ENCODE measurements around the gene NT5C1B.

NT5C1B gene

GRCh38 chr2:18544171-18544570, 45.2 kb downstream of the NT5C1B start:
- Histone ChIP-seq H3K36me3 (ENCODE audit: control insufficient read depth, insufficient read depth, low read length) (no peaks in the 10 kb centered on the region), H3K27ac (ENCODE audit: insufficient read depth, low read length, poor library complexity, severe bottlenecking) (no peak overlapping the region), H3K9me3 (ENCODE audit: control insufficient read depth, low read length) (no peaks in the 10 kb centered on the region), H3K4me1 (ENCODE audit: control insufficient read depth, insufficient read depth, low read length, poor library complexity, severe bottlenecking) (no peaks in the 10 kb centered on the region), H3K4me3 (ENCODE audit: insufficient read depth, low read depth, low read length, poor library complexity, severe bottlenecking) (no peak overlapping the region), H3K27me3 (replicated peaks; ENCODE audit: control insufficient read depth, insufficient read depth, low read length, poor library complexity, severe bottlenecking) (no peaks in the 10 kb centered on the region)
- no peak for DNase-seq

- no peaks in the 10 kb centered on the region for H3K4me1 ChIP-seq (ENCODE audit: control insufficient read depth, insufficient read depth, low read length, poor library complexity, severe bottlenecking)
- no peaks in the 10 kb centered on the region for H3K9me3 ChIP-seq (ENCODE audit: control insufficient read depth, low read length)
- H3K27ac ChIP-seq (ENCODE audit: insufficient read depth, low read length, poor library complexity, severe bottlenecking): no peak overlapping the region
- no peaks in the 10 kb centered on the region for H3K36me3 ChIP-seq (ENCODE audit: control insufficient read depth, insufficient read depth, low read length)
- no peak overlapping the region for H3K4me3 ChIP-seq (ENCODE audit: insufficient read depth, low read depth, low read length, poor library complexity, severe bottlenecking)
- no peak for DNase-seq
- H3K27me3 ChIP-seq (replicated peaks; ENCODE audit: control insufficient read depth, insufficient read depth, low read length, poor library complexity, severe bottlenecking): no peaks in the 10 kb centered on the region
These were observed 48.5 kb downstream of the NT5C1B start for GRCh38 chr2:18540872-18541271.

- no peaks in the 10 kb centered on the region for H3K36me3 ChIP-seq (ENCODE audit: control insufficient read depth, insufficient read depth, low read length)
- no peak for DNase-seq
- no peaks in the 10 kb centered on the region for H3K9me3 ChIP-seq (ENCODE audit: control insufficient read depth, low read length)
- no peak overlapping the region for H3K27ac ChIP-seq (ENCODE audit: insufficient read depth, low read length, poor library complexity, severe bottlenecking)
- no peaks in the 10 kb centered on the region for H3K4me1 ChIP-seq (ENCODE audit: control insufficient read depth, insufficient read depth, low read length, poor library complexity, severe bottlenecking)
- H3K27me3 ChIP-seq (replicated peaks; ENCODE audit: control insufficient read depth, insufficient read depth, low read length, poor library complexity, severe bottlenecking): no peaks in the 10 kb centered on the region
- H3K4me3 ChIP-seq (ENCODE audit: insufficient read depth, low read depth, low read length, poor library complexity, severe bottlenecking): no peak overlapping the region
These were observed 52.7 kb downstream of the NT5C1B start for GRCh38 chr2:18536697-18537096.

- H3K27ac ChIP-seq (ENCODE audit: insufficient read depth, low read length, poor library complexity, severe bottlenecking): no peak overlapping the region
- no peak for DNase-seq
- no peak overlapping the region for H3K4me3 ChIP-seq (ENCODE audit: insufficient read depth, low read depth, low read length, poor library complexity, severe bottlenecking)
- no peaks in the 10 kb centered on the region for H3K27me3 ChIP-seq (replicated peaks; ENCODE audit: control insufficient read depth, insufficient read depth, low read length, poor library complexity, severe bottlenecking)
- no peaks in the 10 kb centered on the region for H3K4me1 ChIP-seq (ENCODE audit: control insufficient read depth, insufficient read depth, low read length, poor library complexity, severe bottlenecking)
- no peaks in the 10 kb centered on the region for H3K9me3 ChIP-seq (ENCODE audit: control insufficient read depth, low read length)
- H3K36me3 ChIP-seq (ENCODE audit: control insufficient read depth, insufficient read depth, low read length): no peaks in the 10 kb centered on the region
These were observed 53.3 kb downstream of the NT5C1B start for GRCh38 chr2:18536100-18536499.

- no peak for DNase-seq
- no peaks in the 10 kb centered on the region for H3K36me3 ChIP-seq (ENCODE audit: control insufficient read depth, insufficient read depth, low read length)
- no peaks in the 10 kb centered on the region for H3K9me3 ChIP-seq (ENCODE audit: control insufficient read depth, low read length)
- no peak overlapping the region for H3K27ac ChIP-seq (ENCODE audit: insufficient read depth, low read length, poor library complexity, severe bottlenecking)
- H3K27me3 ChIP-seq (replicated peaks; ENCODE audit: control insufficient read depth, insufficient read depth, low read length, poor library complexity, severe bottlenecking): no peaks in the 10 kb centered on the region
- H3K4me3 ChIP-seq (ENCODE audit: insufficient read depth, low read depth, low read length, poor library complexity, severe bottlenecking): no peak overlapping the region
- H3K4me1 ChIP-seq (ENCODE audit: control insufficient read depth, insufficient read depth, low read length, poor library complexity, severe bottlenecking): no peaks in the 10 kb centered on the region
These were observed 58.2 kb downstream of the NT5C1B start for GRCh38 chr2:18531194-18531593.

GRCh38 chr2:18527822-18528221, 61.5 kb downstream of the NT5C1B start:
- Histone ChIP-seq H3K36me3 (ENCODE audit: control insufficient read depth, insufficient read depth, low read length) (no peaks in the 10 kb centered on the region), H3K27ac (ENCODE audit: insufficient read depth, low read length, poor library complexity, severe bottlenecking) (no peak overlapping the region), H3K4me3 (ENCODE audit: insufficient read depth, low read depth, low read length, poor library complexity, severe bottlenecking) (no peak overlapping the region), H3K9me3 (ENCODE audit: control insufficient read depth, low read length) (no peaks in the 10 kb centered on the region), H3K27me3 (replicated peaks; ENCODE audit: control insufficient read depth, insufficient read depth, low read length, poor library complexity, severe bottlenecking) (no peaks in the 10 kb centered on the region), H3K4me1 (ENCODE audit: control insufficient read depth, insufficient read depth, low read length, poor library complexity, severe bottlenecking) (no peaks in the 10 kb centered on the region)
- no peak for DNase-seq

GRCh38 chr2:18527326-18527725, 62.0 kb downstream of the NT5C1B start:
- Histone ChIP-seq H3K4me3 (ENCODE audit: insufficient read depth, low read depth, low read length, poor library complexity, severe bottlenecking) (no peak overlapping the region), H3K27me3 (replicated peaks; ENCODE audit: control insufficient read depth, insufficient read depth, low read length, poor library complexity, severe bottlenecking) (no peaks in the 10 kb centered on the region)
- no peak for DNase-seq

GRCh38 chr2:18526429-18526828, 62.9 kb downstream of the NT5C1B start:
- no peaks in the 10 kb centered on the region for H3K9me3 ChIP-seq (ENCODE audit: control insufficient read depth, low read length)
- H3K27ac ChIP-seq (ENCODE audit: insufficient read depth, low read length, poor library complexity, severe bottlenecking): no peak overlapping the region
- H3K27me3 ChIP-seq (replicated peaks; ENCODE audit: control insufficient read depth, insufficient read depth, low read length, poor library complexity, severe bottlenecking): no peaks in the 10 kb centered on the region
- H3K4me3 ChIP-seq (ENCODE audit: insufficient read depth, low read depth, low read length, poor library complexity, severe bottlenecking): no peak overlapping the region
- H3K4me1 ChIP-seq (ENCODE audit: control insufficient read depth, insufficient read depth, low read length, poor library complexity, severe bottlenecking): no peaks in the 10 kb centered on the region
- H3K36me3 ChIP-seq (ENCODE audit: control insufficient read depth, insufficient read depth, low read length): no peaks in the 10 kb centered on the region
- DNase-seq: no peak

More at GRCh38 chr2:18527326-18527725, 62.0 kb downstream of the NT5C1B start:
- no peaks in the 10 kb centered on the region for H3K36me3 ChIP-seq (ENCODE audit: control insufficient read depth, insufficient read depth, low read length)
- H3K9me3 ChIP-seq (ENCODE audit: control insufficient read depth, low read length): no peaks in the 10 kb centered on the region
- H3K4me1 ChIP-seq (ENCODE audit: control insufficient read depth, insufficient read depth, low read length, poor library complexity, severe bottlenecking): no peaks in the 10 kb centered on the region
- H3K27ac ChIP-seq (ENCODE audit: insufficient read depth, low read length, poor library complexity, severe bottlenecking): no peak overlapping the region

- Histone ChIP-seq H3K9me3 (ENCODE audit: control insufficient read depth, low read length) (no peaks in the 10 kb centered on the region), H3K4me1 (ENCODE audit: control insufficient read depth, insufficient read depth, low read length, poor library complexity, severe bottlenecking) (no peaks in the 10 kb centered on the region), H3K27me3 (replicated peaks; ENCODE audit: control insufficient read depth, insufficient read depth, low read length, poor library complexity, severe bottlenecking) (no peaks in the 10 kb centered on the region), H3K4me3 (ENCODE audit: insufficient read depth, low read depth, low read length, poor library complexity, severe bottlenecking) (no peak overlapping the region), H3K36me3 (ENCODE audit: control insufficient read depth, insufficient read depth, low read length) (no peaks in the 10 kb centered on the region), H3K27ac (ENCODE audit: insufficient read depth, low read length, poor library complexity, severe bottlenecking) (no peak overlapping the region)
- DNase-seq: no peak
These were observed 63.5 kb downstream of the NT5C1B start for GRCh38 chr2:18525852-18526251.

GRCh38 chr2:18525236-18525635, 64.1 kb downstream of the NT5C1B start:
- Histone ChIP-seq H3K4me1 (ENCODE audit: control insufficient read depth, insufficient read depth, low read length, poor library complexity, severe bottlenecking) (no peaks in the 10 kb centered on the region), H3K4me3 (ENCODE audit: insufficient read depth, low read depth, low read length, poor library complexity, severe bottlenecking) (no peak overlapping the region), H3K9me3 (ENCODE audit: control insufficient read depth, low read length) (no peaks in the 10 kb centered on the region), H3K27ac (ENCODE audit: insufficient read depth, low read length, poor library complexity, severe bottlenecking) (no peak overlapping the region), H3K27me3 (replicated peaks; ENCODE audit: control insufficient read depth, insufficient read depth, low read length, poor library complexity, severe bottlenecking) (no peaks in the 10 kb centered on the region), H3K36me3 (ENCODE audit: control insufficient read depth, insufficient read depth, low read length) (no peaks in the 10 kb centered on the region)
- no peak for DNase-seq

Measured in effector memory CD4-positive, alpha-beta T cell (primary cell).